ENCODE data around the gene LRR1. TPM values are rescaled to one million over a fixed set of nuclear protein-coding genes. Genes with fewer than 3 reads are reported as not detected.
A peak's percentile ranks its signal among the peaks of the same experiment; 100 is the strongest.

The LRR1 gene
- total and polyA plus RNA-seq, 9 donors, result 4.1 to 8.0 (median 6.5) TPM

DNA sequence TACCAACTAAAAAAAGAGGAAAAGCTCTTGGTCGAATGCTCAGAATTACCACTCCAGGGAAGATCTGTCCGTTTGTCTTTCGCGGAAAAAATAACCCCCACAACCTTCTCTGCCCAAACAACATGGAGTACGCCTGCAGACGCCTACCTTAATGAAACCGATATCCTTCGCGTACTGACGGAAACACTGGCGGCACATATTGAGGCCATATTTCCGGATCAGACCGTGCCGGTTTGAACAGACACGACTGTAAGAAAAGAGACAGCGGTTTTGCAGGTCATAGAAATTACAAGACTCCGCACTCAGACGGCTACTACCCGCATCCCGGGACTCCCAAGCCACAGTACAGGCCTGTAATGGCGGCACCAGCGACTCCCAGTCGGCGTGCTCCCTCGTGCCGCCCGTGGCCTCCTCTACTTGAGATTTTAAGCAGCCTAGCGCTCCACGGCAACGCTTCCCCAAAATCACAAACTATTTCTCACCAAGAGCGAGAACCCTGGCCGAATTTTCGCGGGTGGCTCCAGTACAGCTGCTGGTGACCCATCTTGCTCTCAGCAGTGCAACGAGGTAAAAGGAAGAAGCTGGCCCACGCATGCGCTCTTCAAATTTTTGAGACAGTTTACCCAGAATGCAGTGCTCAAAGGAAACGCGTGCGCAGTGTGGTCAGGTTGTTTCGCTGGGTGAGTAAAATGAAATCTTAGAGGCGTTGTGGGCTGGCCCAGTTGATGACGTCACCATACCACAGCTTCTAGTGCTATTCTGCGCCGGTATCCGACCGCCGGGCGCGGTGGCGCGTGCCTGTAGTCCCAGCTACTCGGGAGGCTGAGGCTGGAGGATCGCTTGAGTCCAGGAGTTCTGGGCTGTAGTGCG lies 12.7 kb upstream of the LRR1 start, which contains the start of gene RPS29:
TSS of gene RPS29 (minus strand) at position 578 of the 870 bp plus-strand sequence. CDS start at position 544, 34 bp downstream.
- Histone ChIP-seq H3K27me3 (no peaks in the 10 kb centered on the region), H3K27ac (peak within 1 kb of the TSS; percentile 71 to 73), H3K9me3 (no peaks in the 10 kb centered on the region), H3K4me3 (peak within 1 kb of the TSS; percentile 98), H3K36me3 (no peaks in the 10 kb centered on the region), H3K4me1 (ENCODE audit: insufficient read depth) (peaks cover 6% of the 10 kb centered on the region)
- peak; percentile 97 to 98 (median 98) for DNase-seq
- intact Hi-C loops (cut with DNase I), result no loop called here
- 0 to 1% (median 0%) methylated on average over 52 to 55 of the region's 55 CpGs for WGBS, 3 donors
- TF ChIP-seq POLR2A (IDR thresholded peaks at IDR 0.05) (peak; percentile 67), EP300 (IDR thresholded peaks at IDR 0.05) (no peak)

DNA sequence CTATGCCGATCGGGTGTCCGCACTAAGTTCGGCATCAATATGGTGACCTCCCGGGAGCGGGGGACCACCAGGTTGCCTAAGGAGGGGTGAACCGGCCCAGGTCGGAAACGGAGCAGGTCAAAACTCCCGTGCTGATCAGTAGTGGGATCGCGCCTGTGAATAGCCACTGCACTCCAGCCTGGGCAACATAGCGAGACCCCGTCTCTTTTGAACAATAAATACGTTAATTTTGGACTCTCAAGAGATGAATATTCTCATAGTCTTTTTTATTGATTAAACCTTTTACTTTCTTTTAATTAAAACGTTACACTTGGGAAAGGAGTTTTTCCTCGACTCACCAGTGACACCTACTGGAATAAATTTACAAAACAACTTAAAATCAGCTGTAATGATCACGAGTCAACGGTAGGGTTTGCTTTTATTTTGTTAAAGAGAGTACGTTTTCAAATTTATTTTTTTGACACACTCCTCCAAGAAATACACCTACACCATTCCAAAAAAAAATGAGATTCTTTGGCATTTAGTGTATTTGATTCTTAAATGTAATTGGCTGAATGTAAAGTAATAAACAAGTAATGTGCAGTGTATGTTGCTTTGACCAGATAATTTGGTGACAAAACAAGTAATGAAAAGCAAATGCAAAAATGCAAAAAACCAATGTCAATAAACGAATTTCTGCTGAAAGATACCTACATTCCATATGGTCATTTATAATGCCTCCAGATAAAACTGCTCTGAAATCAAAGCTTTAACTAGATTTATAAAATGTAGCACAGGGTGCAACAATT lies 11.9 kb upstream of the LRR1 start:
- no peaks in the 10 kb centered on the region for H3K9me3 ChIP-seq
- H3K4me1 ChIP-seq (ENCODE audit: insufficient read depth), result peaks cover 6% of the 10 kb centered on the region
- no peak for TF ChIP-seq EP300 (IDR thresholded peaks at IDR 0.05)
- TF ChIP-seq, protein P1, sequence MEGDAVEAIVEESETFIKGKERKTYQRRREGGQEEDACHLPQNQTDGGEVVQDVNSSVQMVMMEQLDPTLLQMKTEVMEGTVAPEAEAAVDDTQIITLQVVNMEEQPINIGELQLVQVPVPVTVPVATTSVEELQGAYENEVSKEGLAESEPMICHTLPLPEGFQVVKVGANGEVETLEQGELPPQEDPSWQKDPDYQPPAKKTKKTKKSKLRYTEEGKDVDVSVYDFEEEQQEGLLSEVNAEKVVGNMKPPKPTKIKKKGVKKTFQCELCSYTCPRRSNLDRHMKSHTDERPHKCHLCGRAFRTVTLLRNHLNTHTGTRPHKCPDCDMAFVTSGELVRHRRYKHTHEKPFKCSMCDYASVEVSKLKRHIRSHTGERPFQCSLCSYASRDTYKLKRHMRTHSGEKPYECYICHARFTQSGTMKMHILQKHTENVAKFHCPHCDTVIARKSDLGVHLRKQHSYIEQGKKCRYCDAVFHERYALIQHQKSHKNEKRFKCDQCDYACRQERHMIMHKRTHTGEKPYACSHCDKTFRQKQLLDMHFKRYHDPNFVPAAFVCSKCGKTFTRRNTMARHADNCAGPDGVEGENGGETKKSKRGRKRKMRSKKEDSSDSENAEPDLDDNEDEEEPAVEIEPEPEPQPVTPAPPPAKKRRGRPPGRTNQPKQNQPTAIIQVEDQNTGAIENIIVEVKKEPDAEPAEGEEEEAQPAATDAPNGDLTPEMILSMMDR (IDR thresholded peaks at IDR 0.05), result peak; percentile 67 to 89 (median 75)
- H3K4me3 ChIP-seq, result peak overlapping the region; percentile 98
- intact Hi-C loops (cut with DNase I), result no loop called here
- DNase-seq, result peak; percentile 40 to 55 (median 49)
- H3K27me3 ChIP-seq, result no peaks in the 10 kb centered on the region
- WGBS, 3 donors, result 1 to 3% (median 1%) methylated on average over 12 to 13 of the region's 21 CpGs
- H3K27ac ChIP-seq, result peak overlapping the region; percentile 71 to 73
- H3K36me3 ChIP-seq, result no peaks in the 10 kb centered on the region

DNA sequence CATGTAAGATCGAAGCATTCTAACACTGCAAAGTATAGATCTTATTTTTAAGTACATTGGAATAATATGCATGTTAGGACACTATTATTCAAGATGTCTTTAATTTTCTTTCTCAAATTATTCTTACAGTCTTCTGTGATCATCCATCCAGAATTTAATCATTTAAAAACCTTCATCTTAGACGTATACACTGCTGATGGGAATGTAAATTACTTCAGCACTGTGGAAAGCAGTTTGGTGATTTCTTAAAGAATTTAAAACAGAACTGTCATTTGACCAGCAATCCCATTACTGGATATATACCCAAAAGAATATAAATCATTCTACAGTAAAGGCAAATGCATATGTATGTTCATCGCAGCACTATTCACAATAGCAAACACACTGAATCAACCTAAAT lies 9.4 kb upstream of the LRR1 start:
- intact Hi-C loops (cut with DNase I), result no loop called here
- Histone ChIP-seq H3K27ac (no peak overlapping the region), H3K4me3 (no peak overlapping the region), H3K4me1 (ENCODE audit: insufficient read depth) (peaks cover 5% of the 10 kb centered on the region), H3K9me3 (no peaks in the 10 kb centered on the region), H3K36me3 (no peaks in the 10 kb centered on the region), H3K27me3 (no peaks in the 10 kb centered on the region)
- TF ChIP-seq POLR2A (IDR thresholded peaks at IDR 0.05) (no peak), EP300 (IDR thresholded peaks at IDR 0.05) (no peak)
- TF ChIP-seq, protein P1 (IDR thresholded peaks at IDR 0.05), result no peak
- 84 to 90% (median 86%) methylated on average over 3 of the region's 3 CpGs for WGBS, 3 donors
- DNase-seq, result no peak

DNA sequence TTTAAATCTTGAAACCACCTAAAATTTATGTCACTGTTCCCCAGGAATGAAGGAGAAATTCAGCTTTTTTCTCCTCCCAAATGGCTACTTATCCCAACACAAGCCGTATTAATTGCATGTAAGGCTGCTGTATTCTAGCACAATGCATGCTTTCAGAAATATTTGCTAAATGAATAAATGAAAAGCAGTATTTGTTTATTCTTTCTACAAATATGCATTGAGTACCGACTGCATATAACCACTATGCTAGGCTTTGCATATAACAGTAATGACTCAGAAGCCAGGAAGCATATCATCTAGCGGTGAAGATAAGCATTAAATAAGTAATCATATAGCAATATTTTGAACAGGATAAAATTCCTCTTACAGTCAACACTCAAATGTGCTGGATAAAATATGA lies 5.7 kb upstream of the LRR1 start:
- Histone ChIP-seq H3K36me3 (no peaks in the 10 kb centered on the region), H3K9me3 (no peaks in the 10 kb centered on the region), H3K27me3 (no peaks in the 10 kb centered on the region), H3K27ac (no peak overlapping the region), H3K4me3 (no peak overlapping the region), H3K4me1 (ENCODE audit: insufficient read depth) (peaks cover 2% of the 10 kb centered on the region)
- DNase-seq, result no peak
- TF ChIP-seq EP300 (IDR thresholded peaks at IDR 0.05) (no peak), POLR2A (IDR thresholded peaks at IDR 0.05) (no peak)
- TF ChIP-seq, protein P1 (IDR thresholded peaks at IDR 0.05), result no peak
- intact Hi-C loops (cut with DNase I), result no loop called here
- WGBS, 3 donors, result 81 to 90% (median 87%) methylated on average over 3 of the region's 3 CpGs

Data from ovary (tissue), 9 donors.